K562 (cell line): ENCODE results near the gene BFSP1. TPM values are rescaled to one million over a fixed set of nuclear protein-coding genes. Genes with fewer than 3 reads are reported as not detected.

Experiments
- ATAC-seq: fragments of 200-7000 bp; cut with Tn5 transposase; 3 replicates; pipeline ENCODE4 v1.9.1; 2020; ENCODE audit warnings: moderate library complexity
- BruUV-seq: library from RNA; stranded (reverse); fragments of 400-500 nt; replicated peaks from 2 replicates; lab custom pipeline; 2021; lab: Mats Ljungman, UMichigan
- CTCF ChIA-PET: fragments of 300-600 bp; formaldehyde crosslinking; extraction: SDS; loops from one replicate; lab custom pipeline; 2021; ENCODE audit warnings: low intra/inter-chr PET ratio; lab: Yijun Ruan, JAX
- POLR2A ChIA-PET: fragments of 300-600, 350-650 bp; sonication (Branson Sonifier 250); formaldehyde crosslinking; extraction: SDS; loops from one replicate; lab custom pipeline; 2021; ENCODE audit warnings: antibody characterized with exemption, inconsistent platforms; lab: Yijun Ruan, JAX
- DNase-seq, 4 experiments: peaks; one replicate each; pipeline versions ENCODE4 v3.0.0 to v3.0.0-alpha.2; 2011 to 2018; ENCODE audit warnings: low spot score in 3 of 4, mixed read lengths in 3 of 4; ENCODE audit errors: extremely low read depth in 1 of 4
- FAIRE-seq: peaks from 2 replicates; lab custom pipeline; 2011; peaks lifted over from hg19 to GRCh38; lab: Jason Lieb, UNC
- H2AFZ ChIP-seq: 2 replicates; pipeline ENCODE4 v1.6.0; 2011; ENCODE audit warnings: low read depth, low read length, control low read depth, inconsistent platforms
- H3K27ac ChIP-seq: fragments of 200-600 bp; 3 replicates; pipeline ENCODE4 v1.8.0; 2011; ENCODE audit warnings: low read depth, mild to moderate bottlenecking, control low read depth, inconsistent platforms, low read length, moderate library complexity, mixed read lengths; ENCODE audit errors: extremely low read depth
- H3K27me3 ChIP-seq, 2 experiments: fragments of 300-600 bp in 1 of 2; 2 replicates in 1 of 2; 3 replicates in 1 of 2; pipeline versions ENCODE4 v1.6.0 to v1.8.0; 2011; ENCODE audit warnings: inconsistent platforms in 2 of 2, low read length in 2 of 2, mild to moderate bottlenecking in 1 of 2, mixed read lengths in 1 of 2, moderate library complexity in 1 of 2; ENCODE audit not compliant: control insufficient read depth in 2 of 2, insufficient read depth in 2 of 2
- H3K36me3 ChIP-seq: fragments of 300-600 bp; 3 replicates; pipeline ENCODE4 v1.8.0; 2011; ENCODE audit warnings: mild to moderate bottlenecking, low read length, inconsistent platforms; ENCODE audit not compliant: control insufficient read depth, insufficient read depth
- H3K4me1 ChIP-seq, 2 experiments: fragments of 200-600 bp in 1 of 2; replicated peaks in 1 of 2; 2 replicates in 1 of 2; 3 replicates in 1 of 2; pipeline versions ENCODE4 v1.5.1 to v1.8.0; 2011; ENCODE audit warnings: inconsistent platforms in 2 of 2, low read length in 2 of 2, mild to moderate bottlenecking in 1 of 2, mixed read lengths in 1 of 2, moderate library complexity in 1 of 2; ENCODE audit not compliant: control insufficient read depth in 2 of 2, insufficient read depth in 2 of 2
- H3K4me2 ChIP-seq: 2 replicates; pipeline ENCODE4 v1.6.1; 2011; ENCODE audit warnings: low read length, control low read depth, inconsistent platforms, mixed read lengths; ENCODE audit not compliant: insufficient read depth
- H3K4me3 ChIP-seq: fragments of 200-600 bp; sonication (generic), shearing (Covaris generic); 2 replicates; pipeline ENCODE4 v1.5.1; 2016; ENCODE audit warnings: control low read depth, inconsistent platforms
- H3K79me2 ChIP-seq: fragments of 200-600 bp; 3 replicates; pipeline ENCODE4 v1.8.0; 2011; ENCODE audit warnings: low read length, inconsistent platforms; ENCODE audit not compliant: control insufficient read depth, insufficient read depth
- H3K9ac ChIP-seq, 2 experiments: 2 replicates each; pipeline versions ENCODE4 v1.6.0 to v1.6.1; 2011; ENCODE audit warnings: low read depth in 2 of 2, low read length in 2 of 2, control low read depth in 1 of 2, inconsistent platforms in 1 of 2, mild to moderate bottlenecking in 1 of 2, mixed read lengths in 1 of 2; ENCODE audit not compliant: insufficient read depth in 1 of 2
- H3K9me1 ChIP-seq: one replicate; pipeline ENCODE4 v1.6.0; 2011; ENCODE audit warnings: inconsistent platforms, mild to moderate bottlenecking, low read length, moderate library complexity; ENCODE audit not compliant: control insufficient read depth, insufficient read depth
- H3K9me3 ChIP-seq: replicated peaks from 2 replicates; pipeline ENCODE4 v1.5.1; 2011; ENCODE audit warnings: low read depth, low read length, inconsistent platforms; ENCODE audit not compliant: control insufficient read depth, insufficient read depth
- H4K20me1 ChIP-seq: replicated peaks from 2 replicates; pipeline ENCODE4 v1.6.1; 2011; ENCODE audit warnings: low read length, inconsistent platforms, mixed read lengths; ENCODE audit not compliant: control insufficient read depth, insufficient read depth
- FOXJ2 ChIP-seq: fragments of 200-800 bp; sonication (Bioruptor generic); IDR thresholded peaks from 2 replicates; pipeline ENCODE4 v1.6.1; 2016; ENCODE audit warnings: missing genetic modification characterization, missing compliant biosample characterization
- GABPA ChIP-seq: fragments of 200-800 bp; sonication (Bioruptor generic); conservative IDR thresholded peaks from 2 replicates; pipeline ENCODE4 v1.6.1; 2016; ENCODE audit warnings: low read depth, missing genetic modification characterization, missing compliant biosample characterization
- PHF8 ChIP-seq: fragments of 200-600 bp; sonication (generic); IDR thresholded peaks from 2 replicates; pipeline ENCODE4 v1.6.1; 2012; ENCODE audit warnings: mixed run types, mild to moderate bottlenecking, inconsistent platforms, low read length, moderate library complexity, borderline replicate concordance
- RBM34 ChIP-seq: fragments of 200-400 bp; formaldehyde crosslinking; IDR thresholded peaks from 2 replicates; pipeline ENCODE4 v1.6.1; 2018; ENCODE audit warnings: low read length, borderline replicate concordance; ENCODE audit not compliant: insufficient read depth
- ZNF253 ChIP-seq: fragments of 250-450 bp; sonication (Bioruptor Pico); conservative IDR thresholded peaks from 2 replicates; pipeline ENCODE4 v1.6.1; 2021; ENCODE audit warnings: mild to moderate bottlenecking
- WGBS: fragments of 100-300 bp; shearing (Covaris generic); methylation state at CpG from one replicate; pipeline ENCODE4 v1.1.6; 2016; ENCODE audit warnings: low coverage, mixed read lengths; ENCODE audit not compliant: insufficient coverage; ENCODE audit errors: missing lambda C conversion rate; 5-methylcytosine and 5-hydroxymethylcytosine counted together
- in situ Hi-C: fragments of 300-500 bp; cut with MboI; formaldehyde crosslinking; loops from 4 replicates; pipeline ENCODE4 v1.15.0; 2018; ENCODE audit warnings: inconsistent platforms, mixed read lengths
- intact Hi-C: fragments of 100-400 bp; cut with micrococcal nuclease; formaldehyde crosslinking; loops from 2 replicates; pipeline ENCODE4 v1.14.2; 2022
- polyA plus RNA-seq, 8 experiments: library from polyadenylated mRNA; depleted of rRNA in 4 of 8; stranded (reverse) in 5 of 8; unstranded in 3 of 8; fragments of >200 nt; fragmentation: Nextera tagmentation in 2 of 8; fragmentation: Illumina TruSeq in 1 of 8; extraction: Ambion mirVana in 2 of 8; extraction: Trizol in 1 of 8; gene quantifications; 2 replicates each; pipeline versions ENCODE4 v1.2.1 to v1.2.3, GENCODE V29; 2011 to 2014; ENCODE audit warnings: inconsistent platforms in 1 of 8, missing spikeins in 1 of 8
- total RNA-seq, 7 experiments: library from RNA; depleted of rRNA in 6 of 7; stranded (reverse); fragments of >200 nt in 6 of 7; fragmentation: Illumina TruSeq in 2 of 7; extraction: Trizol in 2 of 7; gene quantifications; 2 replicates each; pipeline versions ENCODE4 v1.2.1 to v1.2.3, GENCODE V29; 2011 to 2021; ENCODE audit warnings: low replicate concordance in 1 of 7
- TF ChIP-seq, protein P1 (sequence below): fragments of 450-650 bp; IDR thresholded peaks from 2 replicates; pipeline ENCODE4 v1.6.1; 2016; ENCODE audit warnings: low read depth
- TF ChIP-seq, protein P2 (sequence below): fragments of 250-450 bp; sonication (Bioruptor Pico); IDR thresholded peaks from 2 replicates; pipeline ENCODE4 v1.8.0; 2021; ENCODE audit warnings: moderate library complexity, mild to moderate bottlenecking, inconsistent platforms

Gene BFSP1
- total and polyA plus RNA-seq, 9 of the 15 experiments (the other 6 are each of a cell fraction or from before 2014, with no cell fraction given), result 0.09 to 0.86 (median 0.40) TPM

GRCh38 chr20:17448071-17448470 lies 83.1 kb downstream of the BFSP1 start (continued):
- TF ChIP-seq, protein P1, sequence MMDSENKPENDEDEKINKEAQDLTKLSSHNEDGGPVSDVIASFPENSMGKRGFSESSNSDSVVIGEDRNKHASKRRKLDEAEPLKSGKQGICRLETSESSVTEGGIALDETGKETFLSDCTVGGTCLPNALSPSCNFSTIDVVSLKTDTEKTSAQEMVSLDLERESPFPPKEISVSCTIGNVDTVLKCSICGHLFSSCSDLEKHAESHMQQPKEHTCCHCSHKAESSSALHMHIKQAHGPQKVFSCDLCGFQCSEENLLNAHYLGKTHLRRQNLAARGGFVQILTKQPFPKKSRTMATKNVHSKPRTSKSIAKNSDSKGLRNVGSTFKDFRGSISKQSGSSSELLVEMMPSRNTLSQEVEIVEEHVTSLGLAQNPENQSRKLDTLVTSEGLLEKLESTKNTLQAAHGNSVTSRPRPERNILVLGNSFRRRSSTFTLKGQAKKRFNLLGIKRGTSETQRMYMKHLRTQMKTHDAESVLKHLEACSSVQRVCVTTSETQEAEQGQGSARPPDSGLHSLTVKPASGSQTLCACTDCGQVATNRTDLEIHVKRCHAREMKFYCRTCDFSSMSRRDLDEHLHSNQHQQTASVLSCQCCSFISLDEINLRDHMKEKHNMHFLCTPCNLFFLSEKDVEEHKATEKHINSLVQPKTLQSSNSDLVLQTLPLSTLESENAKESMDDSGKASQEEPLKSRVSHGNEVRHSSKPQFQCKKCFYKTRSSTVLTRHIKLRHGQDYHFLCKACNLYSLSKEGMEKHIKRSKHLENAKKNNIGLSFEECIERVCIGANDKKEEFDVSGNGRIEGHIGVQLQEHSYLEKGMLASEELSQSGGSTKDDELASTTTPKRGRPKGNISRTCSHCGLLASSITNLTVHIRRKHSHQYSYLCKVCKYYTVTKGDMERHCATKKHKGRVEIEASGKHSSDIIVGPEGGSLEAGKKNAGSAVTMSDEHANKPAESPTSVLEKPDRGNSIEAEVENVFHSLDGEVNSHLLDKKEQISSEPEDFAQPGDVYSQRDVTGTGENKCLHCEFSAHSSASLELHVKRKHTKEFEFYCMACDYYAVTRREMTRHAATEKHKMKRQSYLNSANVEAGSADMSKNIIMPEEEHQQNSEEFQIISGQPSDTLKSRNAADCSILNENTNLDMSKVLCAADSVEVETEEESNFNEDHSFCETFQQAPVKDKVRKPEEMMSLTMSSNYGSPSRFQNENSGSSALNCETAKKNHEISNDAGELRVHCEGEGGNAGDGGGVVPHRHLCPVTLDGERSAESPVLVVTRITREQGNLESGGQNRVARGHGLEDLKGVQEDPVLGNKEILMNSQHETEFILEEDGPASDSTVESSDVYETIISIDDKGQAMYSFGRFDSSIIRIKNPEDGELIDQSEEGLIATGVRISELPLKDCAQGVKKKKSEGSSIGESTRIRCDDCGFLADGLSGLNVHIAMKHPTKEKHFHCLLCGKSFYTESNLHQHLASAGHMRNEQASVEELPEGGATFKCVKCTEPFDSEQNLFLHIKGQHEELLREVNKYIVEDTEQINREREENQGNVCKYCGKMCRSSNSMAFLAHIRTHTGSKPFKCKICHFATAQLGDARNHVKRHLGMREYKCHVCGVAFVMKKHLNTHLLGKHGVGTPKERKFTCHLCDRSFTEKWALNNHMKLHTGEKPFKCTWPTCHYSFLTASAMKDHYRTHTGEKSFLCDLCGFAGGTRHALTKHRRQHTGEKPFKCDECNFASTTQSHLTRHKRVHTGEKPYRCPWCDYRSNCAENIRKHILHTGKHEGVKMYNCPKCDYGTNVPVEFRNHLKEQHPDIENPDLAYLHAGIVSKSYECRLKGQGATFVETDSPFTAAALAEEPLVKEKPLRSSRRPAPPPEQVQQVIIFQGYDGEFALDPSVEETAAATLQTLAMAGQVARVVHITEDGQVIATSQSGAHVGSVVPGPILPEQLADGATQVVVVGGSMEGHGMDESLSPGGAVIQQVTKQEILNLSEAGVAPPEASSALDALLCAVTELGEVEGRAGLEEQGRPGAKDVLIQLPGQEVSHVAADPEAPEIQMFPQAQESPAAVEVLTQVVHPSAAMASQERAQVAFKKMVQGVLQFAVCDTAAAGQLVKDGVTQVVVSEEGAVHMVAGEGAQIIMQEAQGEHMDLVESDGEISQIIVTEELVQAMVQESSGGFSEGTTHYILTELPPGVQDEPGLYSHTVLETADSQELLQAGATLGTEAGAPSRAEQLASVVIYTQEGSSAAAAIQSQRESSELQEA, result no peak

DNA sequence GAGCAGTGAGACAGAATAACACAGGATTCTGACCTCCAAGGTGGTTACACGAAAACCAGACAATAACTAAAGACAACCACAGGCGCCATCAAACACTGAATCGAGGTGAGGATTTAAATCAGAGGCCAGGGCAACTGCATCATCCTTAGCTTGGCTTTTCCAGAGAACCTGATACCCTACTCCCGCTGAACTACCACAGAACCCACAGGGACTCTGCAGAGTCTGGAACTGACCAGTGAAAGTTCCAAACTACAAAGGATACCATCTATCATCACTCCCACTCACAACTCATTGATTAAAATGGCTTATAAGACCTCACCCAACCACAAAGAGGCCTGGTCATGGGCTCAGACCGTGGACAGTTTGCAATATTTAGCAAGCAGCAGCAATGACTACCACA lies 85.0 kb downstream of the BFSP1 start:
- H3K27ac ChIP-seq, result no peak overlapping the region
- H3K4me1 ChIP-seq, result no peaks in the 10 kb centered on the region; a peak in 1 of 5 replicates
- no peaks in the 10 kb centered on the region for H3K9me3 ChIP-seq
- TF ChIP-seq RBM34 (no peak), FOXJ2 (tag) (no peak), GABPA (tag) (no peak), ZNF253 (CRISPR knock-in tag) (no peak), PHF8 (no peak)
- TF ChIP-seq, protein P2, sequence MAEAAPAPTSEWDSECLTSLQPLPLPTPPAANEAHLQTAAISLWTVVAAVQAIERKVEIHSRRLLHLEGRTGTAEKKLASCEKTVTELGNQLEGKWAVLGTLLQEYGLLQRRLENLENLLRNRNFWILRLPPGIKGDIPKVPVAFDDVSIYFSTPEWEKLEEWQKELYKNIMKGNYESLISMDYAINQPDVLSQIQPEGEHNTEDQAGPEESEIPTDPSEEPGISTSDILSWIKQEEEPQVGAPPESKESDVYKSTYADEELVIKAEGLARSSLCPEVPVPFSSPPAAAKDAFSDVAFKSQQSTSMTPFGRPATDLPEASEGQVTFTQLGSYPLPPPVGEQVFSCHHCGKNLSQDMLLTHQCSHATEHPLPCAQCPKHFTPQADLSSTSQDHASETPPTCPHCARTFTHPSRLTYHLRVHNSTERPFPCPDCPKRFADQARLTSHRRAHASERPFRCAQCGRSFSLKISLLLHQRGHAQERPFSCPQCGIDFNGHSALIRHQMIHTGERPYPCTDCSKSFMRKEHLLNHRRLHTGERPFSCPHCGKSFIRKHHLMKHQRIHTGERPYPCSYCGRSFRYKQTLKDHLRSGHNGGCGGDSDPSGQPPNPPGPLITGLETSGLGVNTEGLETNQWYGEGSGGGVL (CRISPR knock-in tag), result no peak
- no peak for FAIRE-seq
- H3K4me2 ChIP-seq, result no peak overlapping the region
- H3K27me3 ChIP-seq, result peaks cover 0 to 2% of the 10 kb centered on the region in 2 experiments; a peak in 1 of 5 replicates
- no peaks in the 10 kb centered on the region for H4K20me1 ChIP-seq
- WGBS, result 0% methylated on average over 5 of the region's 5 CpGs
- BruUV-seq, result no TSS peak
- in situ Hi-C loops (no loop called here), intact Hi-C loops (no loop called here)
- no peak for DNase-seq
- ChIA-PET POLR2A (no interaction called here), CTCF (no interaction called here)
- H3K36me3 ChIP-seq, result no peaks in the 10 kb centered on the region
- no peak overlapping the region for H3K4me3 ChIP-seq
- H3K9me1 ChIP-seq, result no peaks in the 10 kb centered on the region
- no peak overlapping the region for H2AFZ ChIP-seq
- H3K9ac ChIP-seq, result no peak overlapping the region
- no peak for ATAC-seq
- H3K79me2 ChIP-seq, result no peaks in the 10 kb centered on the region
